H1 (cell line): ENCODE measurements around the gene LMNTD1. TPM values are rescaled to one million over a fixed set of nuclear protein-coding genes. Genes with fewer than 3 reads are reported as not detected.

Experiments
- CTCF ChIA-PET: fragments of 300-600 bp; sonication (Branson Sonifier 250); formaldehyde crosslinking; loops from one replicate; lab custom pipeline; 2021; ENCODE audit not compliant: partially characterized antibody; lab: Charles Lee
- POLR2A ChIA-PET: fragments of 300-600 bp; sonication (Branson Sonifier 250); formaldehyde crosslinking; loops from one replicate; lab custom pipeline; 2021; ENCODE audit warnings: inconsistent platforms; ENCODE audit not compliant: partially characterized antibody; lab: Charles Lee
- DNase-seq, 2 experiments: peaks; one replicate each; pipeline versions ENCODE4 v3.0.0 to v3.0.0-alpha.2; 2010 to 2022; ENCODE audit warnings: low spot score in 2 of 2, low read depth in 1 of 2, mixed read lengths in 1 of 2
- FAIRE-seq: peaks from 2 replicates; lab custom pipeline; 2011; peaks lifted over from hg19 to GRCh38; lab: Jason Lieb, UNC
- H2AFZ ChIP-seq: 2 replicates; pipeline ENCODE4 v1.8.1; 2012; ENCODE audit warnings: low read length, inconsistent platforms
- H2AK5ac ChIP-seq: 2 replicates; pipeline ENCODE4 v1.6.1; 2013; ENCODE audit warnings: low read depth, low read length
- H2BK120ac ChIP-seq: replicated peaks from 2 replicates; pipeline ENCODE3; 2013; ENCODE audit warnings: low read depth, low read length, inconsistent platforms
- H2BK12ac ChIP-seq: 2 replicates; pipeline ENCODE4 v1.6.1; 2013; ENCODE audit warnings: low read depth, low read length
- H2BK15ac ChIP-seq: 2 replicates; pipeline ENCODE4 v1.6.1; 2013; ENCODE audit warnings: low read length
- H2BK20ac ChIP-seq: 2 replicates; pipeline ENCODE4 v1.6.1; 2013; ENCODE audit warnings: low read length
- H2BK5ac ChIP-seq: 2 replicates; pipeline ENCODE4 v1.6.1; 2013; ENCODE audit warnings: low read depth, low read length
- H3K14ac ChIP-seq: 2 replicates; pipeline ENCODE4 v1.6.1; 2013; ENCODE audit warnings: inconsistent platforms; ENCODE audit not compliant: insufficient read length
- H3K18ac ChIP-seq: 2 replicates; pipeline ENCODE4 v1.6.1; 2013; ENCODE audit warnings: low read length; ENCODE audit errors: extremely low read depth
- H3K23ac ChIP-seq: 2 replicates; pipeline ENCODE4 v1.6.1; 2013; ENCODE audit warnings: inconsistent platforms; ENCODE audit not compliant: insufficient read length
- H3K23me2 ChIP-seq: 2 replicates; pipeline ENCODE4 v1.6.1; 2013; ENCODE audit warnings: low read depth, low read length
- H3K27ac ChIP-seq: 2 replicates; pipeline ENCODE4 v1.6.1; 2011; ENCODE audit warnings: low read depth, low read length, inconsistent platforms
- H3K27me3 ChIP-seq, 4 experiments: replicated peaks in 1 of 4; 1 replicate in 1 of 4; 2 replicates in 3 of 4; pipeline versions ENCODE4 v1.6.1 to v1.8.1; 2011 to 2013; ENCODE audit warnings: low read length in 3 of 4, mild to moderate bottlenecking in 3 of 4, inconsistent platforms in 2 of 4, mixed read lengths in 2 of 4, moderate library complexity in 1 of 4; ENCODE audit not compliant: control insufficient read depth in 3 of 4, insufficient read depth in 3 of 4; ENCODE audit errors: extremely low read depth in 1 of 4
- H3K36me3 ChIP-seq, 4 experiments: 2 replicates each; pipeline versions ENCODE4 v1.6.1 to v1.8.1; 2011 to 2013; ENCODE audit warnings: mild to moderate bottlenecking in 4 of 4, low read length in 3 of 4, moderate library complexity in 2 of 4, control low read depth in 1 of 4, inconsistent platforms in 1 of 4; ENCODE audit not compliant: insufficient read depth in 4 of 4, control insufficient read depth in 2 of 4
- H3K4ac ChIP-seq: replicated peaks from 2 replicates; pipeline ENCODE3; 2013; ENCODE audit warnings: low read length, low read depth, mixed read lengths, inconsistent platforms; ENCODE audit not compliant: insufficient read length
- H3K4me1 ChIP-seq, 4 experiments: replicated peaks in 1 of 4; 1 replicate in 1 of 4; 2 replicates in 3 of 4; pipeline versions ENCODE4 v1.6.1 to v1.8.1; 2011 to 2013; ENCODE audit warnings: low read length in 3 of 4, inconsistent platforms in 2 of 4, mixed read lengths in 1 of 4; ENCODE audit not compliant: insufficient read depth in 4 of 4, control insufficient read depth in 3 of 4
- H3K4me2 ChIP-seq, 2 experiments: 2 replicates each; pipeline versions ENCODE4 v1.6.1 to v1.8.1; 2011 to 2013; ENCODE audit warnings: low read depth in 2 of 2, low read length in 2 of 2, control low read depth in 1 of 2, inconsistent platforms in 1 of 2, mild to moderate bottlenecking in 1 of 2; ENCODE audit not compliant: insufficient read depth in 1 of 2
- H3K4me3 ChIP-seq, 4 experiments: fragments of 200-600, 300-600 bp in 1 of 4; sonication (generic), shearing (Covaris generic), sonication (Bioruptor Twin) in 1 of 4; 2 replicates each; pipeline versions ENCODE4 v1.5.1 to v1.8.1; 2011 to 2016; ENCODE audit warnings: low read length in 4 of 4, low read depth in 3 of 4, control low read depth in 2 of 4, inconsistent platforms in 2 of 4, mild to moderate bottlenecking in 2 of 4, mixed read lengths in 1 of 4, moderate library complexity in 1 of 4; ENCODE audit not compliant: insufficient read depth in 2 of 4; ENCODE audit errors: extremely low read depth in 1 of 4
- H3K56ac ChIP-seq: replicated peaks from 2 replicates; pipeline ENCODE3; 2013; ENCODE audit warnings: low read depth, mild to moderate bottlenecking, mixed read lengths, low read length, inconsistent platforms; ENCODE audit not compliant: insufficient read length
- H3K79me1 ChIP-seq: 2 replicates; pipeline ENCODE4 v1.6.1; 2013; ENCODE audit warnings: low read depth, low read length, control low read depth
- H3K79me2 ChIP-seq, 2 experiments: 2 replicates each; pipeline versions ENCODE4 v1.6.1 to v1.8.1; 2012 to 2013; ENCODE audit warnings: low read length in 2 of 2, mild to moderate bottlenecking in 2 of 2, inconsistent platforms in 1 of 2; ENCODE audit not compliant: insufficient read depth in 2 of 2, control insufficient read depth in 1 of 2
- H3K9ac ChIP-seq, 4 experiments: replicated peaks in 1 of 4; 1 replicate in 1 of 4; 2 replicates in 3 of 4; pipeline versions ENCODE4 v1.6.1 to v1.8.1; 2011 to 2013; ENCODE audit warnings: low read depth in 3 of 4, low read length in 3 of 4, control low read depth in 2 of 4, mild to moderate bottlenecking in 2 of 4, moderate library complexity in 2 of 4, inconsistent platforms in 1 of 4; ENCODE audit errors: extremely low read depth in 1 of 4
- H3K9me3 ChIP-seq, 2 experiments: 2 replicates each; pipeline versions ENCODE4 v1.6.1 to v1.8.1; 2012 to 2013; ENCODE audit warnings: mild to moderate bottlenecking in 2 of 2, moderate library complexity in 2 of 2, control low read depth in 1 of 2, inconsistent platforms in 1 of 2, low read depth in 1 of 2, low read length in 1 of 2, mixed read lengths in 1 of 2; ENCODE audit not compliant: insufficient read depth in 2 of 2
- H4K20me1 ChIP-seq, 2 experiments: replicated peaks in 1 of 2; 2 replicates each; pipeline versions ENCODE3 to v1.8.1; 2011 to 2013; ENCODE audit warnings: inconsistent platforms in 2 of 2, low read length in 2 of 2, mild to moderate bottlenecking in 1 of 2; ENCODE audit not compliant: insufficient read depth in 2 of 2, control insufficient read depth in 1 of 2
- H4K5ac ChIP-seq: 2 replicates; pipeline ENCODE4 v1.6.1; 2013; ENCODE audit warnings: low read length, low read depth, mixed read lengths, inconsistent platforms; ENCODE audit not compliant: insufficient read length
- H4K8ac ChIP-seq: 2 replicates; pipeline ENCODE4 v1.8.0; 2013; ENCODE audit warnings: mild to moderate bottlenecking, moderate library complexity, low read length, inconsistent platforms; ENCODE audit not compliant: insufficient read depth; ENCODE audit errors: extremely low read depth
- H4K91ac ChIP-seq: replicated peaks from 2 replicates; pipeline ENCODE3; 2013; ENCODE audit warnings: low read length, mixed read lengths, inconsistent platforms; ENCODE audit not compliant: insufficient read length
- CHD2 ChIP-seq: IDR thresholded peaks from 2 replicates; pipeline ENCODE4 v1.6.1; 2012; ENCODE audit warnings: low read length, improper control_type of control experiment
- NANOG ChIP-seq: IDR thresholded peaks from 2 replicates; pipeline ENCODE4 v1.6.1; 2011; ENCODE audit warnings: low read length, low read depth, mild to moderate bottlenecking, inconsistent platforms; ENCODE audit not compliant: insufficient read depth, poor library complexity, severe bottlenecking
- YY1 ChIP-seq: IDR thresholded peaks from 2 replicates; pipeline ENCODE4 v1.6.1; 2011; ENCODE audit warnings: low read depth, mild to moderate bottlenecking, low read length
- polyA plus RNA-seq, 7 experiments: library from polyadenylated mRNA; depleted of rRNA in 3 of 7; stranded (reverse) in 5 of 7; unstranded in 2 of 7; fragments of >200 nt in 5 of 7; fragments of 200-250 nt in 2 of 7; gene quantifications; 1 replicate in 5 of 7; 2 replicates in 1 of 7; 4 replicates in 1 of 7; pipeline versions ENCODE4 v1.2.1 to v1.2.3, GENCODE V29; 2011 to 2013; ENCODE audit warnings: missing spikeins in 2 of 7, mixed read lengths in 2 of 7
- total RNA-seq: library from RNA; stranded (reverse); fragmentation: NEBNext Ultra II Directional; extraction: Animal tissue kit (Norgen Biotek cat#: 25700); gene quantifications from 2 replicates; pipeline ENCODE4 v1.2.1, GENCODE V29; 2021
- TF ChIP-seq, protein P1 (sequence below): IDR thresholded peaks from 2 replicates; pipeline ENCODE4 v1.6.1; 2011; ENCODE audit warnings: low read depth, mild to moderate bottlenecking, low read length; ENCODE audit not compliant: insufficient read depth
- TF ChIP-seq, protein P2 (sequence below), 3 experiments: IDR thresholded peaks; 1 replicate in 2 of 3; 2 replicates in 1 of 3; pipeline versions ENCODE4 v1.5.1 to v1.6.1; 2011; ENCODE audit warnings: low read length in 3 of 3, mild to moderate bottlenecking in 3 of 3, inconsistent platforms in 2 of 3, low read depth in 1 of 3, moderate library complexity in 1 of 3; ENCODE audit not compliant: insufficient read depth in 1 of 3; ENCODE audit errors: control extremely low read depth in 1 of 3

The LMNTD1 gene
- total and polyA plus RNA-seq, 2 of the 8 experiments (the other 6 are each of a cell fraction or from before 2014, with no cell fraction given): not detected

DNA sequence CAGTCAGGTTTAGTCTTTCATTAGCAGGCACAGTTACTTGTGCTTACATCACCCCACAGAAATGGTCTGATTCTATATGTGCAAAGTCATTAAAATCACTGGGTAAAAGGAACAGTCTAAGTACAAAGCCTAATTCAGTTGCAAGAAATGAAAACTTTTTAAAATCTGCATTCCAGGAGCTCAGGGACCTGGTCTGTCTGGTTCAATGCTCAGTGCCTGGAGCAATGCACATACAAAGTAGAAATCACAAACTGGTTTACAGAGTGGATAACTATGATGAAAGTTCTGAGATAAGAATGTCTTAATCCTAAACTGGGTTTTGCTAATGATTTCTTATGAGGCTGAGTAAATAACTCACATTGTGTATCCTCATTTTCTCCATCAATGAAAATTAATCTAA, 28.7 kb downstream of the LMNTD1 start:
- no peaks in the 10 kb centered on the region for H3K9me3 ChIP-seq
- no peak overlapping the region for H2BK5ac ChIP-seq
- no peak overlapping the region for H3K27ac ChIP-seq
- no peak overlapping the region for H4K5ac ChIP-seq
- no peak overlapping the region for H3K18ac ChIP-seq
- no peak overlapping the region for H3K4me2 ChIP-seq
- FAIRE-seq (no peak), DNase-seq (no peak)
- H3K23me2 ChIP-seq: no peaks in the 10 kb centered on the region
- no peak overlapping the region for H2AFZ ChIP-seq
- no peak overlapping the region for H3K9ac ChIP-seq
- H3K27me3 ChIP-seq: no peaks in the 10 kb centered on the region
- H2BK120ac ChIP-seq: no peak overlapping the region
- no peak overlapping the region for H2AK5ac ChIP-seq
- H3K79me2 ChIP-seq: no peaks in the 10 kb centered on the region
- no peaks in the 10 kb centered on the region for H3K4me1 ChIP-seq
- no peak overlapping the region for H3K23ac ChIP-seq
- no peaks in the 10 kb centered on the region for H4K20me1 ChIP-seq
- H3K14ac ChIP-seq: no peak overlapping the region
- ChIA-PET POLR2A (no interaction called here), CTCF (no interaction called here)
- H2BK20ac ChIP-seq: no peak overlapping the region
- H2BK12ac ChIP-seq: no peak overlapping the region
- no peaks in the 10 kb centered on the region for H3K36me3 ChIP-seq
- no peak overlapping the region for H3K4me3 ChIP-seq
- H3K79me1 ChIP-seq: no peaks in the 10 kb centered on the region
- no peak overlapping the region for H3K4ac ChIP-seq
- TF ChIP-seq, protein P1, sequence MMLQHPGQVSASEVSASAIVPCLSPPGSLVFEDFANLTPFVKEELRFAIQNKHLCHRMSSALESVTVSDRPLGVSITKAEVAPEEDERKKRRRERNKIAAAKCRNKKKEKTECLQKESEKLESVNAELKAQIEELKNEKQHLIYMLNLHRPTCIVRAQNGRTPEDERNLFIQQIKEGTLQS: no peak
- TF ChIP-seq NANOG (no peak), YY1 (no peak), CHD2 (no peak)
- TF ChIP-seq, protein P2, sequence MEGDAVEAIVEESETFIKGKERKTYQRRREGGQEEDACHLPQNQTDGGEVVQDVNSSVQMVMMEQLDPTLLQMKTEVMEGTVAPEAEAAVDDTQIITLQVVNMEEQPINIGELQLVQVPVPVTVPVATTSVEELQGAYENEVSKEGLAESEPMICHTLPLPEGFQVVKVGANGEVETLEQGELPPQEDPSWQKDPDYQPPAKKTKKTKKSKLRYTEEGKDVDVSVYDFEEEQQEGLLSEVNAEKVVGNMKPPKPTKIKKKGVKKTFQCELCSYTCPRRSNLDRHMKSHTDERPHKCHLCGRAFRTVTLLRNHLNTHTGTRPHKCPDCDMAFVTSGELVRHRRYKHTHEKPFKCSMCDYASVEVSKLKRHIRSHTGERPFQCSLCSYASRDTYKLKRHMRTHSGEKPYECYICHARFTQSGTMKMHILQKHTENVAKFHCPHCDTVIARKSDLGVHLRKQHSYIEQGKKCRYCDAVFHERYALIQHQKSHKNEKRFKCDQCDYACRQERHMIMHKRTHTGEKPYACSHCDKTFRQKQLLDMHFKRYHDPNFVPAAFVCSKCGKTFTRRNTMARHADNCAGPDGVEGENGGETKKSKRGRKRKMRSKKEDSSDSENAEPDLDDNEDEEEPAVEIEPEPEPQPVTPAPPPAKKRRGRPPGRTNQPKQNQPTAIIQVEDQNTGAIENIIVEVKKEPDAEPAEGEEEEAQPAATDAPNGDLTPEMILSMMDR (IDR thresholded peaks at IDR 0.05; ENCODE audit: control extremely low read depth in 1 of 3, insufficient read depth in 1 of 3, low read depth in 1 of 3, low read length in 3 of 3): no peak
- H4K8ac ChIP-seq: no peak overlapping the region
- no peak overlapping the region for H4K91ac ChIP-seq
- H2BK15ac ChIP-seq: no peak overlapping the region
- H3K56ac ChIP-seq: no peak overlapping the region
